Measurements from ENCODE around the gene RAI1. TPM values are rescaled to one million over a fixed set of nuclear protein-coding genes. Genes with fewer than 3 reads are reported as not detected.

RAI1 gene
- total RNA-seq, 1 donor from 2014 or later: 38.1 TPM

GRCh38 chr17:17671369-17672129 is 9.7 kb upstream of the RAI1 start:
- no peak for ATAC-seq
- Histone ChIP-seq H3K9me3 (no peaks in the 10 kb centered on the region), H3K27ac (no peak overlapping the region), H3K36me3 (no peaks in the 10 kb centered on the region), H3K27me3 (no peaks in the 10 kb centered on the region), H3K4me1 (peaks cover 4% of the 10 kb centered on the region), H3K4me3 (no peak overlapping the region)
- intact Hi-C loops (cut with DNase I): no loop called here
- no peak for DNase-seq
- TF ChIP-seq CTCF (IDR thresholded peaks at IDR 0.05): no peak

GRCh38 chr17:17672453-17673368 is 8.5 kb upstream of the RAI1 start:
- ATAC-seq (peak; percentile 76), DNase-seq (no peak)
- Histone ChIP-seq H3K27ac (no peak overlapping the region), H3K36me3 (no peaks in the 10 kb centered on the region), H3K9me3 (no peaks in the 10 kb centered on the region), H3K4me1 (peaks cover 4% of the 10 kb centered on the region), H3K27me3 (no peaks in the 10 kb centered on the region), H3K4me3 (no peak overlapping the region)
- no peak for TF ChIP-seq CTCF (IDR thresholded peaks at IDR 0.05)
- intact Hi-C loops (cut with DNase I): no loop called here

- Histone ChIP-seq H3K27me3 (no peaks in the 10 kb centered on the region), H3K4me3 (no peak overlapping the region), H3K4me1 (peaks cover 4% of the 10 kb centered on the region), H3K9me3 (no peaks in the 10 kb centered on the region), H3K27ac (no peak overlapping the region), H3K36me3 (no peaks in the 10 kb centered on the region)
- ATAC-seq: no peak
- no peak for DNase-seq
- no peak for TF ChIP-seq CTCF (IDR thresholded peaks at IDR 0.05)
- intact Hi-C loops (cut with DNase I): no loop called here
Observed at GRCh38 chr17:17675416-17675815, 5.8 kb upstream of the RAI1 start.

GRCh38 chr17:17675925-17676534 is 5.2 kb upstream of the RAI1 start:
- intact Hi-C loops (cut with DNase I): no loop called here
- H3K27ac ChIP-seq: no peak overlapping the region
- no peak for TF ChIP-seq CTCF (IDR thresholded peaks at IDR 0.05)
- H3K36me3 ChIP-seq: no peaks in the 10 kb centered on the region
- ATAC-seq (peak; percentile 4), DNase-seq (no peak)
- H3K4me1 ChIP-seq: peaks cover 4% of the 10 kb centered on the region
- no peak overlapping the region for H3K4me3 ChIP-seq
- H3K9me3 ChIP-seq: no peaks in the 10 kb centered on the region
- H3K27me3 ChIP-seq: no peaks in the 10 kb centered on the region

GRCh38 chr17:17676752-17677151 is 4.5 kb upstream of the RAI1 start:
- ATAC-seq (no peak), DNase-seq (no peak)
- Histone ChIP-seq H3K4me3 (no peak overlapping the region), H3K9me3 (no peaks in the 10 kb centered on the region), H3K4me1 (peaks cover 4% of the 10 kb centered on the region), H3K27ac (no peak overlapping the region), H3K27me3 (no peaks in the 10 kb centered on the region), H3K36me3 (no peaks in the 10 kb centered on the region)
- TF ChIP-seq CTCF (IDR thresholded peaks at IDR 0.05): no peak
- intact Hi-C loops (cut with DNase I): no loop called here
